ENCODE measurements around the gene TRIM24. TPM values are rescaled to one million over a fixed set of nuclear protein-coding genes. Genes with fewer than 3 reads are reported as not detected.
"Not testable (repeated sequence)": the region's sequence is repeated elsewhere in the genome, so short reads cannot be mapped to it uniquely, and the experiment has no call there.

Gene TRIM24
- total RNA-seq, 1 experiment from 2014 or later: 10.2 TPM

- Mint-ChIP-seq H3K4me3 (ENCODE audit: unreplicated experiment) (no peak overlapping the region), H3K9me3 (ENCODE audit: unreplicated experiment) (no peaks in the 10 kb centered on the region), H3K36me3 (ENCODE audit: insufficient read depth, unreplicated experiment) (peaks cover 9% of the 10 kb centered on the region), H3K27me3 (ENCODE audit: insufficient read depth, unreplicated experiment) (no peaks in the 10 kb centered on the region), H3K4me1 (ENCODE audit: insufficient read depth, unreplicated experiment) (peaks cover 16% of the 10 kb centered on the region), H3K27ac (ENCODE audit: low read depth, unreplicated experiment) (no peak overlapping the region)
- TF ChIP-seq, protein P1, sequence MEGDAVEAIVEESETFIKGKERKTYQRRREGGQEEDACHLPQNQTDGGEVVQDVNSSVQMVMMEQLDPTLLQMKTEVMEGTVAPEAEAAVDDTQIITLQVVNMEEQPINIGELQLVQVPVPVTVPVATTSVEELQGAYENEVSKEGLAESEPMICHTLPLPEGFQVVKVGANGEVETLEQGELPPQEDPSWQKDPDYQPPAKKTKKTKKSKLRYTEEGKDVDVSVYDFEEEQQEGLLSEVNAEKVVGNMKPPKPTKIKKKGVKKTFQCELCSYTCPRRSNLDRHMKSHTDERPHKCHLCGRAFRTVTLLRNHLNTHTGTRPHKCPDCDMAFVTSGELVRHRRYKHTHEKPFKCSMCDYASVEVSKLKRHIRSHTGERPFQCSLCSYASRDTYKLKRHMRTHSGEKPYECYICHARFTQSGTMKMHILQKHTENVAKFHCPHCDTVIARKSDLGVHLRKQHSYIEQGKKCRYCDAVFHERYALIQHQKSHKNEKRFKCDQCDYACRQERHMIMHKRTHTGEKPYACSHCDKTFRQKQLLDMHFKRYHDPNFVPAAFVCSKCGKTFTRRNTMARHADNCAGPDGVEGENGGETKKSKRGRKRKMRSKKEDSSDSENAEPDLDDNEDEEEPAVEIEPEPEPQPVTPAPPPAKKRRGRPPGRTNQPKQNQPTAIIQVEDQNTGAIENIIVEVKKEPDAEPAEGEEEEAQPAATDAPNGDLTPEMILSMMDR (IDR thresholded peaks at IDR 0.05; ENCODE audit: unreplicated experiment): no peak
- CTCF ChIA-PET: no interaction called here
- DNase-seq (ENCODE audit: unreplicated experiment): no peak
- POLR2A ChIA-PET: no interaction called here
- intact Hi-C loops (cut with micrococcal nuclease): loop anchor here (10.0 kb wide), 1 partner anchor 400 kb away; no protein-coding TSS in a partner anchor
- BruUV-seq (replicated peaks): no TSS peak
Measured at GRCh38 chr7:138465046-138465445, 5.0 kb downstream of the TRIM24 start.

DNA sequence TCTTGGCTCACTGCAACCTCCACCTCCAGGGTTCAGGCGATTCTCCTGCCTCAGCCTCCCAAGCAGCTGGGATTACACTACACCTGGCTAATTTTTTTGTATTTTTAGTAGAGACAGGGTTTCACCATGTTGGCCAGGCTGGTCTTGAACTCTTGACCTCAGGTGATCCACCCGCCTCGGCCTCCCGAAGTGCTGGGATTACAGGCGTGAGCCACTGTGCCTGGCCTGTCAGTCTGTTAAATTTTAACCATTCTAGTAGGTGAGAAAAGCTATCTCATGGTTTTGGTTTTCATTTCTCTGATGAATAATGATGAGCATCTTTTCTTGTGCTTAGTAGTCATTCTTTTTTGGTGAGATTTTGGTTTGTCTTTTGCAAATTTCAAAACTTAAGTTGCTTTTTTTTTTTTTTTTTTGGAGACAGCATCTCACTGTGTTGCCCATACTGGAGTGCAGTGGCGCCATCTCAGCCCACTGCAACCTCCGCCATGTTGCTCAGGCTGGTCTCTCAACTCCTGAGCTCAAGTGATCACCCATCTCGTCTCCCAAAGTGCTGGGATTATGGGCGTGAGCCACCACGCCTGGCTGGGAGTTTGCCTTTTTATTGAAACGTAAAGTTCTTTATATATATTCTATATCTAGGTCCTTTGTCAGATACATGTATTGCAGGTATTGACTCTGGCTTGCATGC lies 6.2 kb downstream of the TRIM24 start:
- intact Hi-C loops (cut with micrococcal nuclease): loop anchor here (10.0 kb wide), 1 partner anchor 399 kb away; no protein-coding TSS in a partner anchor
- ChIA-PET POLR2A (interaction anchor here (1.7 kb wide), 1 partner anchor 13 kb away, joined by 4 read pairs; no protein-coding TSS in a partner anchor), CTCF (interaction anchor here (0.5 to 0.6 kb wide), 3 partner anchors 54 to 477 kb away, joined by 3 to 7 read pairs (median 3); no protein-coding TSS in a partner anchor)
- H3K4me3 Mint-ChIP-seq (ENCODE audit: unreplicated experiment); H3K36me3 Mint-ChIP-seq (ENCODE audit: insufficient read depth, unreplicated experiment); H3K9me3 Mint-ChIP-seq (ENCODE audit: unreplicated experiment); H3K27me3 Mint-ChIP-seq (ENCODE audit: insufficient read depth, unreplicated experiment); BruUV-seq (replicated peaks); DNase-seq (ENCODE audit: unreplicated experiment); H3K27ac Mint-ChIP-seq (ENCODE audit: low read depth, unreplicated experiment): not testable (repeated sequence)
- H3K4me1 Mint-ChIP-seq (ENCODE audit: insufficient read depth, unreplicated experiment): peaks cover 16% of the 10 kb centered on the region

GRCh38 chr7:138468244-138469123 lies 8.4 kb downstream of the TRIM24 start:
- Mint-ChIP-seq H3K9me3 (ENCODE audit: unreplicated experiment) (no peaks in the 10 kb centered on the region), H3K4me3 (ENCODE audit: unreplicated experiment) (no peak overlapping the region), H3K36me3 (ENCODE audit: insufficient read depth, unreplicated experiment) (peaks cover 6% of the 10 kb centered on the region), H3K27ac (ENCODE audit: low read depth, unreplicated experiment) (no peak overlapping the region), H3K4me1 (ENCODE audit: insufficient read depth, unreplicated experiment) (peaks cover 10% of the 10 kb centered on the region), H3K27me3 (ENCODE audit: insufficient read depth, unreplicated experiment) (no peaks in the 10 kb centered on the region)
- DNase-seq (ENCODE audit: unreplicated experiment): no peak
- TF ChIP-seq, protein P1 (IDR thresholded peaks at IDR 0.05; ENCODE audit: unreplicated experiment): no peak
- CTCF ChIA-PET: interaction anchor here (0.5 to 1.3 kb wide), 4 partner anchors 30 to 353 kb away, joined by 3 to 7 read pairs (median 4); no protein-coding TSS in a partner anchor
- intact Hi-C loops (cut with micrococcal nuclease): loop anchor here (10.0 kb wide), 1 partner anchor 396 kb away; no protein-coding TSS in a partner anchor
- POLR2A ChIA-PET: interaction anchor here (0.7 to 1.7 kb wide), 2 partner anchors 10 to 202 kb away, joined by 4 read pairs; no protein-coding TSS in a partner anchor
- BruUV-seq (replicated peaks): no TSS peak

DNA sequence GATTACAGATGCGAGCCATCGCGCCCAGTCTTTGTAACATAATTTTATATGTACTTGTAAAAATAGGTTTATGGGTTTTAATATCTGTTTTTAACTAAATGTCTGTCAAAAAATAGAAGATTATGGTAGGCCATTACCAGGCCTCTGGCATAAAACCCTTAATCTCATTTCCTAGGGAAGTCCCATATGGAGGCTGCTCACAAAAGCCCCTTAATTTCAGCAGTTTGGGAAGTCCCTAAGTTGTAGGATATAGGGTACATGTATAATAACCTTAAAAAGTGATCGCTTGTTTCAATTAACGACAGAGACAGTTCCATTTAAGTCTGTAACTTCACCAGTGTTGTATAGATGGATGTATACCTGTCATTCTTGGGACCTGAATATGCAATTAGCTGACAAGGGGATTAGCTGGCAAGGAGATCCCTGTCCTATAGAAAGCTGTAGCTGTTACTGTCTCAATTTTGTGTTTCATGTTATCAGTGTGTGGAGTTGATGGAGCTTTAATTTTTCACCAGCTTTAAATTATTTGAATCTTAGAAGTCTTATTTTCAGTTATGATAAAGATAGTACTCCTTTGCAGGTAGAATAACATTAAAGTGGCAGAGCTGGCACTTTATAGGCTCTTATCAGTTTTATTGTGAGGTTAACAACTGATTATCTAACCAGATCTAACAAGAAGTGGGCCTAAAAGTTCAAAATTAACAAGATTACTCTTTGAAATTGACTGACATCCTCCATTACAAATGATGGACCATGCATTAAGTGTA lies 10.5 kb downstream of the TRIM24 start:
- DNase-seq (ENCODE audit: unreplicated experiment): no peak
- BruUV-seq (replicated peaks): no TSS peak
- intact Hi-C loops (cut with micrococcal nuclease): no loop called here
- Mint-ChIP-seq H3K4me1 (ENCODE audit: insufficient read depth, unreplicated experiment) (peaks cover 6% of the 10 kb centered on the region), H3K27ac (ENCODE audit: low read depth, unreplicated experiment) (no peak overlapping the region), H3K9me3 (ENCODE audit: unreplicated experiment) (no peaks in the 10 kb centered on the region), H3K4me3 (ENCODE audit: unreplicated experiment) (no peak overlapping the region), H3K36me3 (ENCODE audit: insufficient read depth, unreplicated experiment) (peaks cover 5% of the 10 kb centered on the region), H3K27me3 (ENCODE audit: insufficient read depth, unreplicated experiment) (no peaks in the 10 kb centered on the region)
- TF ChIP-seq, protein P1 (IDR thresholded peaks at IDR 0.05; ENCODE audit: unreplicated experiment): no peak
- ChIA-PET POLR2A (interaction anchor here (0.6 kb wide), 1 partner anchor 9 kb away, joined by 3 read pairs; no protein-coding TSS in a partner anchor), CTCF (interaction anchor here (0.6 kb wide), 1 partner anchor 197 kb away, joined by 3 read pairs; no protein-coding TSS in a partner anchor)
